Ureter (tissue), 1 donor: ENCODE measurements around the gene TTC32. TPM values are rescaled to one million over a fixed set of nuclear protein-coding genes. Genes with fewer than 3 reads are reported as not detected.
"Not testable (repeated sequence)": the region's sequence is repeated elsewhere in the genome, so short reads cannot be mapped to it uniquely, and the experiment has no call there.

Experiments
- DNase-seq: peaks from one replicate; pipeline ENCODE4 v3.0.0-alpha.2; 2020; ENCODE audit warnings: low spot score
- total RNA-seq: library from RNA; stranded (reverse); gene quantifications from one replicate; pipeline ENCODE4 v1.2.4, GENCODE V29; 2023
- donor health status: DM: yes; HTN: yes; CAD: no.

Gene TTC32
- total RNA-seq, 1 donor from 2014 or later, result 19.3 TPM

DNA sequence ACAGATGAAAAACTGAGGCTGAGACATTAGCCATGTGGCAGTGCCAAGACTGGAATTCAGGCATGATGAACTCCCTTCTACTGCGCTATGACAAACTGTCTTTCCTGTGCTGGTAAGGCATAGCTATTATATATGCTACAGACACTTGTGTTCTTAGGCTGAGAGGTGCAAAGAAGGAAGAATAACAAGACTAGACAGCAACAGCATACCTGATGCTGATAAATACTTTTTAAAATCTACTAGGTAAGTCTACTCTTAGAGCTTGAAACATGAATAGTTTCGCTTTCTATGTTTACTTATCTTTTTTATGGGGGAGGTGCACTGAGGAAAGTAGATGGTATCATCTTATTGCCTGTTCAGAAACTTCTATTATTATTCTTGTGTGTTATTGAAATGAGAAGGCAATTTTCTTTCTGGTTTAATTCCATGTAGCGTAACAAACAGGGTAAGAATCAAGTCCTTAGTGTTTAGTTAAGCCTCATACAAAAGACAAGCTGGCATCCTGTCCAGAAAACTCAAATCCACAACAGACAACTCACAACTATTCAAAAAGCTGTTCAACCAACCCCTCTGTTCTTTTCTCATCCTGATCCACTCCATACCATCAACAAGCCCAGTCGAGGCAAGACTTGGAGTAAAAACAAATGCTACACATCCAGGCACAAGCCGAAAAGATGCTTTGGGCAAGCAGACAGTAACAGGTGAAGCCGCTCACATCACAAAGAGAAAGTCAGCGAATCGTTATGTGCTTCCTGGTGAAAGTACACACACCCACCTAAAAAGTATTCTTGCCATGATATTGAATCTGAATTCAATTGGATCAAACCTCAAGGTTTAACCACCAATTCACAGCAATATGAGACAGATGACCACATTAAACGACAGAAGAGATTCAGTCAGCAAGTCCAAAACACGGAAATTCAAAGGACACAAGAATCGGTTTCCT is 1.5 kb downstream of the TTC32 start:
- DNase-seq, result no peak

DNA sequence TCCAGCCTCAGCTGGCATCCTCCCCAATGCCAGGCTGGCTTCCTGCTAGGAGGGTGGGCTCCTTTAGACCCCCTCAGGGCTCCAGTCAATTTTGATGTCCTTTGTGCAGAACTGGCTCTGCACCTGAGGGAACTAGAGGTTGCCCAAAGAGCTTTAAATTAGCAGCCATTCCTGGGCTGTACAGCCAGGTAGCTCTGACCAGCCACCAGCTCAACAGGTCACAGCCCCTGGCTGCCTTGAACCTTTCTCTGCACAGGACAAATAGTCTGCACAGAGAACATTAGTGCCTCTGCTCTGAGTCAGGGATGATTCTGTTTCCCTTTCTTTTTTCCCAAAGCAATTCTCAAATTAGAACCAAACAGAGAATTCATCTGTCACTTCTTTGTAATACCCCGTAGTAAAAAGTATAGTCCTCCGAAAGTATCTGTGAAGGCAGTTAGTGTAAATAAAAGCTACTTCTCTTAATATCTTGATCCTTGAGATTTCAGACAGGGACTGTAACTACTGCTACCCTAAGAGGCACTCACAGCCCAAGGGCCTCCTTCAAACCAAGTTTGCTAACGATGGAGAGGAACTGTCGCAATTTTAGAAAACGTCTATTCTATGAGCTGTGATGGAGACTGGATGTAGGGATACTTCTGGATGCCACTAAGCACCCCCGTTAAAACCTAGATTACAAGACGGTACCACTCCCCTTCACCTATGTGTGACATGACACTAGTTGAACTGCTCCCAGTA is 3.0 kb downstream of the TTC32 start:
- no peak for DNase-seq

DNA sequence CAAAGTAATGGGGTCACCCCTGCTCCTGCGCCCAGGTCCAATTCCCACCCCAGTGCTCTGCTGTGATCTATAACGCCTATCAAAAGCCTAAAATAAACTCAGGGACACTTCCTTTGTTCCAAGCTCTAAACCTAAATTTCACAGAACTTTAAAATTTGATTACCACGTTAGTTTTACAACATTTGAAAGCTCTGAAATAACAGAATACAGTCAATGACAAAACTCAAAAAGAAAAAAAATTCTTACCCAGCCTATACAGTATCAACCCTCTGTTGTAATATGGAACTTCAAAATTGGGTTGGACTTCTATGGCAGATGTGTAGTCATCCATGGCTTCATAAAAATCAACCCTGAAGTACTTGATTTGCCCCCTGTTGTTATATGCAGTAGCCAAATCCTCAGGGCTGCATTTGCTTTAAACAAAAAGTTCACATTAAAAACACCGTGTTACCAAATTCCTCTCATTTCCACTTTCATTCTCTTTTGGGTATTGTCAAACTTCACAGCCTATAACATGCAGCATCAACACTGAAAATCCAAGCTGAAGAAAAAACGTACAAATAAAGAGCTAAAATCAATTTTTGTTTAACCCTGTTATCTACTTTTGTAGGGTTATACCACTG is 4.0 kb downstream of the TTC32 start:
- DNase-seq, result no peak

DNA sequence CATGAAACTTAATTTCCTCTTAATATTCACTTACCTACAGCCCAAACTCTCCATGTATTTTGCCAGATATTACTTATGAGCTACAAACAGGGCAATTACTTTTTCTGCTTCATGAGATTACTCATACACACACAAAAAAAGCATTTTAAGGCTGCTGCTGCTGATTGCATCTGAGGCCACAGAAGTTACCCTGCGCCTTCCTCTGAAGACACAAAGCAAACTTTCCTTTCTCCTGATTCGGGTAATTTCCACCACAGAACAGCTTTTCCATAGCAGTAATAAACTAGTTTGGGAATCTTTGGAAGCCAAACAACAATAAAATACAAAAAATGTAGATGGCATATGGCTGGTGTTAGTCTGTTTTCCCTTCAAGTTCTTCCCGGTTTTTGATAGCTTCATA is 6.2 kb downstream of the TTC32 start:
- DNase-seq, result no peak

DNA sequence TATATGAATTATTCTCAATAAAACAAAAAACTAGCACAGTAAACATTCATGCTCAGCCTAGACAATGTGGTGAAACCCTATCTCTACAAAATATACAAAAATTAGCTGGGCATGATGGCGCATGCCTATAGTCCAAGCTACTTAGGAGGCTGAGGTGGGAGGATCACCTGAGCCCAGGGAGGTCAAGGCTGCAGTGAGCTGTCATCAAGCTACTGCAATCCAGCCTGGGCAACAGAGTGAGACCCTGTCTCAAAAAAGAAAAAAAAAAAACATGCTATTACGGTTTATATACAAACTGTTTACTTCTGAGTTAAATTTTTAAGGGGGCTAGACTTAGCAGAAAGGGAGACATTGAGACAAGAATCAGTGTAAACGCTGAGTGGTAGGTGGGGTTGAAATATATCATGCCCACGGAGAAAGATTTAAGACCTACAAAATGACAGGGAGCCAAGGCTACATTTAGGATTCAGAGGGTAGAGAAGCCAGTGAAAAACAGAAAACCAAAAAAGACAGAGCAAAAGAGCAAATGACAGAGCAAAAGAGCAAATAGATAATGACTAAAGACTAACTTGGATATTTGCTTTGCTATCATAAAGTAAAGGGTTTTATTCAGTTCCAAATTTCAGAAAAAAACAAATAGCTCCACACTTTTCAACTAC is 7.5 kb downstream of the TTC32 start:
- DNase-seq, result no peak

DNA sequence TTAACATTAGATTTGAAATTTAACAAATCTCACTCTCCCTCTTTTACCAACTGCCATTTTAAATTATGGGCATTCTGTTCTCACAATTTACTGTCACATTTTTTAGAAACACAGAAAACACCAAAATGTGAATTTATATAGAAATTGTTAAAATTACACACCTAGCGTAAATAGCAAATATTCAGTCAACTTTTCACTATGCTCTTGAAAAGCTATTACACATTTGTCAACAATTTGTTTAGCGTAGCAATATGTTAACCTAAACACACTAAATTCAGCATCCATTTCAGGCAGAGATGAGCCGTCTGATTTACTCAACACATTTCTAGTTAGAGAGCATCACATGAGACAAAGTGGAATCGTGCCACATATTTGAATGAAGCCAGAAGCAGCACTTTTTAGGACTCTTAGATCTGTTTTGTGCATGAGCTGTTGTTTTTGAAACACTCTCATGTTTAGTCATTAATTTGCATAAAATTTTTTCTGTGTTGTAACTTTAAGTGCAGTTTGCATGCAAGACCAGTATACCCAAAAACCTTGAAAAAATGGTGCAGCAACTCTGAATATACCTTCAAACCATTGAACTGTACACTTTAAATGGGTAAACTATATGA is 8.2 kb downstream of the TTC32 start:
- no peak for DNase-seq

DNA sequence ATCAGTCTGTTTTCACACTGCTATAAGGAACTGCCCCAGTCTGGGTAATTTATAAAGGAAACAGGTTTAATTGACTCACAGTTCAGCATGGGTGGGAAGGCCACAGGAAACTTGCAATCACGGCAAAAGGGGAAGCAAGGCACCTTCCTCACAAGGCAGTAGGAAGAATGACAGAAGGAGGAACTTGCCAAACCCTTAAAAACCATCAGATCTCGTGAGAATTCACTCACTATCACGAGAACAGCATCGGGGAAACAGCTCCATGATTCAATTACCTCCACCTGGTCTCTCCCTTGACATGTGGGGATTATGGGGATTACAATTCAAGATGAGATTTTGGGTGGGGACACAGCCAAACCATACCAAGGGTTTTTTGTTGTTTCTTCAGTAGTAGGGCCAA is 9.8 kb downstream of the TTC32 start:
- not testable (repeated sequence) for DNase-seq

DNA sequence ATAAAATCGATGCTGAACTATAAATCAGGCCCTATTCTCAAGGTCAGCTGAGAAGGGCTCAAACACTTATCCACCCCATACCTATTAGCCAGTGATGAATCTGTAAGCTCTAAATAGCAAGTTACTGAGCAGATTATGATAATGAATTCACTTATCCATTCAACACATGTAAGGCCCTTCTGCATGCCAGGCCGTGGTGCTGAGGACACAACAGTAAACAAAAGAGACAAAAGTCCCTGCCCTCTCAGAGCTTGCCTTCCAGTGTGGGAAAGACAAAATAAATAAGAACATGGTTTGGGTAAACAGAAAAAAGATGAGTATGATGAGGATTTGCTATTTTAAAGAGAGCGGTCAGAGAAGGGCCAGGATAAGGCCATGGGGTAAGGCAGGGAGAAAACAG is 11.7 kb downstream of the TTC32 start:
- no peak for DNase-seq

DNA sequence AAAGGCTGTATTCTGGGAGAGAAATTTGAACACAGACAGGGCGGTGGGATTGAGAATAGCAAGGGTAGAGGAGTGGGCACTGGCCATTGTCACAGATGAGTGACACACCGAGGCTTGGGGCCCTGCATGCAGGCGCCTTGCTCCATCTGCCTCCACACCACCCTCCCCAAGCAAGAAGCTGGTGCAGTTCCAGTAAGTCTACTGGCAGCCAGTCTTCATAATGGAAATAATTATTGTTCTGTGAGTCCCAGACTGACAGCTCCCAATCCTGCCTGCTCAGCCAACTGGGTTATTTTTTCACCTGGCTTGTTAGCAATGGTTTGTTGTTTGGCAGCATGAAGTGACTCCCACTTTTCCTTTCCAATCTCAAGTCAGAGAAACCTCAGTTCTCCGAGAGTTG is 13.0 kb downstream of the TTC32 start:
- no peak for DNase-seq

DNA sequence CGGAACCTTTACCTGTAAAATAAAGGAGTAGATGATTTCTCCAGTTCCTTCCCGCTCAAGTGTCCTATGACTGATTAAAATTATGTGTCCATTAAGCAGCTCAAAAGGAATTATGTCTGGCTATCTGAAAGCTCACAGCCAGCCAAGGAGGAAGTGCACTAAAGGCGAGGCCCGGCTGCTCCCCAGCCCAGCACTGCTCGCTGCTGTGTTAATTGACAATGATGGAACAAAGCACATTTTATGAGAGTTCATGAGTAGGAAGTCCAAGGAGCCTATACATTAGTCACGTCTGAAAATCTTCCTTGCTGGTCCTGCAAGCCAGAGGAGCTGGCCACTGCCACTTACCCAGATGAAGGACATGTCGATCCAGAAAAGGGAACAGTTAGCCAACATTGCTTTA is 14.3 kb downstream of the TTC32 start:
- no peak for DNase-seq

DNA sequence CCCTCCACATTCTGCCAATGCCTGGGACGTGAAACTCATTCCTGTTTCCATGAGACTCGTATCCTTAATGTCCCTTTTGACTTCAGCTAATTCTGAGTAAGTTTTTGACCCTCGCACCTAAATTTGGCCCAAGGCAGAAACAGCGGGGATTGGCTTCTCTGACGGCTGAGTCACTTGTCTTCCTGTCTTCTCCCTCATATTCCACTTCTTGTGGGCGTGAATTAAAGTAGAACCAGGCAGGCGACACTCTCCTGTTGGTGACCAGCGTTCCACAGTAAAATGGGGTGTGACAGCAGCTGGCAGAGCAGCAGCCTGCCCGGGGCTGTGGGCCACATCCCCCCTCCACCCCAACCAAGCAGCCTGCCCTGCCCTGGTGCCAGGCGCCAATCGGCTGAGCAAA is 15.5 kb downstream of the TTC32 start:
- no peak for DNase-seq

DNA sequence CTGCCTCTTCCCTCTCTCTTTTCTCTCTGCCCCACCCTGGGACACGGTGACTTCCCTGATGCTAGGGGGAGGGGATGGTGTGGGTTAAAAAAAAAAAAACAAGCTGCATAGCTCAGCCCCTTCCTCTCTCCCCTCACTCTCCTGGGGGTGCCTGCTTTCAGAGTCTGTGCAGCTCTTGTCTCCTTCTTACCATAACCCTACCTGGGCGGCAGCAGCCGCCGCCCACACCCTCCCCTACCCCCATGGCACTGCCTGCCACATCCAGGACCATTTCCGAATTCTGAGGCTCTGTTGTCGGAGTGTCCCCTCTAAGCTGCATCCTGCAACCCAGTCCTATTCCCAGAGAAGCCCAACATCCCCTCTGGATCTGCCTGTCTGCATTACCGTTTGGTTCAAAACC is 16.0 kb downstream of the TTC32 start:
- DNase-seq, result no peak

DNA sequence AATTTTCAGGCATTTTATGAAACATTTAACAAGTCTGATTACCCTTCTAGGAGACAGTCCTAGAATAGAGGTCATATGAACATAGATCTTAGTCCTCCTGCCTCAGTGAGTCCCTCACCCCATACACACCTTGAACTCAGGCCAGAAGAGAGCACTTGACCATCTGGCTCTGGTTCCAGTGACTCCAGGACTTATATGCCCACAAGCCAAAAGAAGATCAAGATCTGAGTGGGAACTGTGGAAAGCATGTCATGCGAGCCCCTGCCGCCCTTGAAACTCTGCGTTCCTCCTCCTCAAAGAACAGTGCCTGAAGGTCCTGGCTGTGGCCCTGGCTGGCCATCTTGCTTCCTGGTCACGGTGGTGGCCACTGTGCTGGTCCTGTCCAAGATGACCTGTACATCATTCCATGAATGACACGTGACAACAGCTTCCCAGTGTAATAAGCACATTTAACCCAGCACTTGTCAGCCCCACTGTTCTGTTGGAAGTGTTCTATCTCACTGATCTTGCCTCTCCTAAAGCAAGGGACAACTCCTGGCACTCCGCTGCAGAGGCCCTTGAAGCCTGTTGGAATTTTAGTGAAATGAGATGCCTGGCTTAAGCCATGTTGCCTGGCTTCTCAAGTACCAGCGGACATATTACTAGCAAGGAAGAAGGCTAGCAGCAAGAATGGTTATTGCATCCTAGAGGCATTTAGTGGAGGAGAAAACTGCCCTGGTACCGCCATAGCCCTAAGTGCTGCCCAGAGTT is 17.6 kb downstream of the TTC32 start:
- no peak for DNase-seq

DNA sequence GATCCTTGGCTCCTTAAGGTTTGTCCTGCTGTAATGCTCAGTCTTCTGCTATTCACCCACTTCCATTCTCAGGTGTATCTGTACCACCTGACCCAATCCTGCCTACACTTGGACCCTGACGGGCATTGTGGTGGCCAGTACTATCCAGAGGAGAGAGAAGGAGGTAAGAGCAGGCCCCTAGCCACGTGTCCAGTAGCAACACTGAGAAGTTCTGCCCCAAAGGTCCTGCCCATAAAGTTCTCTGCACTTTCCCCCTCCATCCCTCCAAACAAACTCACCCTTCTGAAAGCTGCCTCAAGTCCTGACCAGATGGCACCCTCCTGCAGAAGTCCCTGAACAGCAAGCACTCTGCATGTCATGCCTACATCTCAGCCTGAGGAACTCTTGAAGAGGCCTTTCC is 18.3 kb downstream of the TTC32 start:
- DNase-seq, result no peak

DNA sequence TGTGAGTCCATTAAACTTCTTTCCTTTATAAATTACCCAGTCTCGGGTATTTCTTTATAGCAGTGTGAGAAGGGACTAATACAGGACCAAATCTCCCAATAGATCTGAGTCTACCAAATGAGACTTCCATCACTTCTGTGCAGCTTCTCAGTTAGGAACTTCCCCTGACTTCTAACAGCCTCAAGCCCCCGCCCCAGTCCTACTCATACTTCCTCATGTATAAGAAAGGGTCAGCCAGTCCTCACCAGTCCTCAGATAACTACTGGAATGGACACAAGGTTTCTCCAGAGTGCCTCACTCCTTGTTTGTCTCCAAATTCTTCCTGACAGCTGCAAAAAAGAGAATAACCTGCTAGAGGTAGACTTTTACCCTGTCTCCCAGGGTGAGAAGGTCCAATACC is 19.5 kb downstream of the TTC32 start:
- DNase-seq, result no peak

DNA sequence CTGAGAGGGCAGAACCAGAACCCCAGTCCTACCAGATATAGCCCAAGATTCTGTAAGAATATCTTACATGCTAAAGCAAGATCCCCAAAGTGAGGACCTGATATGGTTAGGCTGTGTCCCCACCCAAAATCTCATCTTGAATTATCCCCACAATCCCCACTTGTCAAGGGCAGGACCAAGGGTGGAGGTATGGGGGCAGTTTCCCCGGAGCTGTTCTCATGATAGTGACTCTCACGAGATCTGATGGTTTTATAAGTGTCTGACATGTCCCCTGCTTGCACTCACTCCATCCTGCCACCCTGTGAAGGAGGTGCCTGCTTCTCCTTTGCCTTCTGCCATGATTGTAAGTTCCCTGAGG is 19.9 kb downstream of the TTC32 start:
- no peak for DNase-seq

DNA sequence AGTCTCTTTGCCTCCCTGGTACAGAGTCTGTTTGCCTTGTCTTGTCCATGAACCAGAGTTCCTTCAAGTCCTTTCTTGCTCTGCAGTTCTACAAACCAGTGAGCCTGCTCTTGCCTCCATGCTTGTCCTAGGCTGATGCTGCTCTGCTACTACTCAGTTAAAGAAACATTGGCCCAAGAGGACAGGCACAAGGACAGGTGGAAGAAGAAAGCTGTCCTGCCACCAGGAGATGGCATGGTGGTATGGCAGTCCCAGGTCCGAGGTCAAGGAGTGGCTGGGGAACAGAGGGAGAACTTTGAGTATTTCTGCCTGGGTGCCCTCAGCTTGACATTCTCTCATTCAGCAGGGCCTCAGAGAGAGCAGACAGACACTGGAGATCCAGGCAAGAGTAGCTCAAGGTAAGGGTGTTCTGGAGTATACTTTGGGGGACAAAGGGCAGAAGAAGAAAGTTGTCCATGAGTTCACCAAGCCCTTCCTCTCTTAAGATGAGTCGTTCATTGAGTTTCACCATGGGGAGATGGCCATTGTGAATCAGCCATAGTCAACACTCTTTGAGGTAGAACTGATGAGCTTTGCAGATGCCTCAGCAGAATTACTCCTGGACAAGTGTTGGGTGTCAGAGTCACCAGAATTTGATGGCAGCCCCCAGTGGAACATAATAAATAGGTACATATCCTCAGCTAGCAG is 20.4 kb downstream of the TTC32 start:
- DNase-seq, result no peak

DNA sequence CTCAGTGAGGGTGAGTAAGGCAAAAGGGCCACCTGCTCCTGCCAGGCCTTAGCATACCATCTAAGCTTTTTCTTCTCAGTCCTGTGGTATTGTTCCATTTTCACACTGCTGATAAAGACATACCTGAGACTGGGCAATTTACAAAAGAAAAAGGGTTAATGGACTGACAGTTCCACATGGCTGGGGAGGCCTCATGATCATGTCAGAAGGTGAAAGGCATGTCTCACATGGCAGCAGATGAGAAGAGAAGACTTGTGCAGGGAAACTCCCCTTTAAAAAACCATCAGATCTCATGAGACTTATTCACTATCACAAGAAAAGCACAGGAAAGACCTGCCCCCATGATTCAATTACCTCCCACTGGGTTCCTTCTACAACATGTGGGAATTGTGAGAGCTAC is 21.6 kb downstream of the TTC32 start:
- DNase-seq, result not testable (repeated sequence)

DNA sequence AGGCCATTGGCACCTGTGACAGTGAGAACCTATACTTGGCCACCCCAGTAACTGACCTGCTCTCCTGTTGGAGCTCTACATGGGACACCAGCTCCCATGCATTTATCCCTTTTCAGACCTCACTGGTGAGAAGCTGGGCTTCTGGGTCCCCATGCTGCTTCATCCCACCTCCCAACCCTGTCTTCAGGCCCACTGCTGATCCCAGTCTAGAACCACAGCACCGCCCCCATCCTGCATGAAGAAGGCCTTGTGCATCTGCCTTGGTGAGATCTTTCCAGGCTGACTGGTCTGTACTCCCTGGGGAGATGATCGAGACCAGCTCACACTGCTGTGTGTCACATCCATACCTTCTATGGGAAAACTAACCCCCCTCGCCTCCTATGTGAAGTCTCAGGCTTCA is 22.7 kb downstream of the TTC32 start:
- no peak for DNase-seq

DNA sequence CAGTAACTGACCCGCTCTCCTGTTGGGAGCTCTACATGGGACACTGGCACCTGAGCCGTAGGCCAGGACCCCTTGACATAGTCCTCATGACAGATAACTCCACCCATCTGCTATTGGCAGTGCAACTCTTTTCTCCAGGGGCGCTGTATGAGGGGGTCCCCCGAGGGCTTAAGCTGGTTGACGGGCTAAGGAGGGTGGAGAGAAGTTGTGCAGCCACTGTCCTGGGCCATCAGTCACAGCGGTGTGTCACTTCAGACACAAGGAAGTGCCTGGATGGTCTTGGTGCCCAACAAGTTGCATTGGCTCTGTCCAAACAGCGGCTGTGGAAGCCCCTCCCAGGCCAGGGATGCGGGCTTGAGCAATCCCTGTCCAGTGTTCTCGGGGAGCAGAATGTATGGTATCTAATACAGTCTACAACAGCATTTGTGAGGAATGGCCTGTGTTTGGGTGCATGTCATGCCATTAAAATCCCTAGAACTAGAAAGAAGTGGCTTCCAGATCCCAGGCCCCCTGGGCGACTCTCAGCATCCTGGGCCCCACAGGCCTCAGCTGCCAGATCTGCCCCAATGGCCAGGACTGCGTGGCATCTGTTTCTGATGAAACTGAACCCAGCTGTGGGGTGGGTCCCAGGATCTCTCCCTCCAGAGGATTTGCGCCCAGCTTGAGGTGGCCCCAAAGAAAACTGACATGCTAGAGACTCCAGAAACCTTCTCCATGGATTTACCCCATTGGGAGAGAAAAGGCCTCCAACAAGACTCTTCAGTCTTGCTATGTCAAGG is 23.3 kb downstream of the TTC32 start:
- no peak for DNase-seq
